HepG2 (cell line): ENCODE measurements around the gene DGUOK. TPM values are rescaled to one million over a fixed set of nuclear protein-coding genes. Genes with fewer than 3 reads are reported as not detected.

ENCODE experiments used
- ARNTL ChIP-seq: sonication (generic); formaldehyde crosslinking; IDR thresholded peaks from 2 replicates; pipeline ENCODE4 v1.4.0; 2020; ENCODE audit warnings: mild to moderate bottlenecking, missing genetic modification reagents
- HINFP ChIP-seq: sonication (generic); formaldehyde crosslinking; IDR thresholded peaks from 2 replicates; pipeline ENCODE4 v1.4.0; 2020; ENCODE audit warnings: low read depth, mild to moderate bottlenecking, missing genetic modification reagents
- KLF13 ChIP-seq: sonication (generic); formaldehyde crosslinking; IDR thresholded peaks from 2 replicates; pipeline ENCODE4 v1.4.0; 2020; ENCODE audit warnings: mild to moderate bottlenecking, missing genetic modification reagents
- KLF6 ChIP-seq: IDR thresholded peaks from 2 replicates; pipeline ENCODE4 v1.8.0; 2016; ENCODE audit warnings: missing biosample characterization, missing genetic modification reagents
- LBX2 ChIP-seq: sonication (generic); formaldehyde crosslinking; IDR thresholded peaks from 2 replicates; pipeline ENCODE4 v1.5.0; 2020; ENCODE audit warnings: missing genetic modification reagents, mild to moderate bottlenecking, borderline replicate concordance
- MAFF ChIP-seq: IDR thresholded peaks from 2 replicates; pipeline ENCODE4 v1.6.1; 2011; ENCODE audit warnings: low read depth, low read length, improper control_type of control experiment
- PLSCR1 ChIP-seq: sonication (generic); formaldehyde crosslinking; IDR thresholded peaks from 2 replicates; pipeline ENCODE4 v1.5.0; 2020; ENCODE audit warnings: missing genetic modification reagents, mild to moderate bottlenecking, borderline replicate concordance
- RERE ChIP-seq: IDR thresholded peaks from 2 replicates; pipeline ENCODE4 v1.6.1; 2016; ENCODE audit warnings: low read depth, missing genetic modification reagents, missing compliant biosample characterization
- REST ChIP-seq, 2 experiments: IDR thresholded peaks; 2 replicates each; pipeline ENCODE4 v1.6.1; 2011 to 2012; ENCODE audit warnings: low read length in 2 of 2, borderline replicate concordance in 1 of 2, low read depth in 1 of 2, mild to moderate bottlenecking in 1 of 2, moderate library complexity in 1 of 2
- SALL2 ChIP-seq: sonication (generic); formaldehyde crosslinking; IDR thresholded peaks from 2 replicates; pipeline ENCODE4 v1.8.1; 2023; ENCODE audit warnings: mild to moderate bottlenecking, missing genetic modification reagents, inconsistent platforms
- ZKSCAN1 ChIP-seq: fragments of 150-350 bp; IDR thresholded peaks from 2 replicates; pipeline ENCODE4 v1.6.1; 2014; ENCODE audit warnings: low read length
- ZMYM4 ChIP-seq: sonication (generic); formaldehyde crosslinking; IDR thresholded peaks from 2 replicates; pipeline ENCODE4 v1.8.1; 2023; ENCODE audit warnings: mild to moderate bottlenecking, missing genetic modification reagents
- ZNF138 ChIP-seq: sonication (generic); formaldehyde crosslinking; IDR thresholded peaks from 2 replicates; pipeline ENCODE4 v1.5.0; 2020; ENCODE audit warnings: mild to moderate bottlenecking, low read depth, missing genetic modification reagents
- ZNF224 ChIP-seq: sonication (generic); formaldehyde crosslinking; IDR thresholded peaks from 2 replicates; pipeline ENCODE4 v1.5.0; 2020; ENCODE audit warnings: mild to moderate bottlenecking, missing genetic modification reagents
- ZNF446 ChIP-seq: sonication (generic); formaldehyde crosslinking; IDR thresholded peaks from 2 replicates; pipeline ENCODE4 v1.5.0; 2020; ENCODE audit warnings: mild to moderate bottlenecking, missing genetic modification reagents
- polyA plus RNA-seq, 8 experiments: library from polyadenylated mRNA; depleted of rRNA in 3 of 8; stranded (reverse) in 7 of 8; unstranded in 1 of 8; fragments of >200 nt; fragmentation: Illumina TruSeq in 4 of 8; extraction: Trizol in 4 of 8; gene quantifications; 2 replicates each; pipeline versions ENCODE4 v1.2.1 to v1.2.3, GENCODE V29; 2011 to 2016; ENCODE audit warnings: low read depth in 4 of 8, missing spikeins in 1 of 8, mixed read lengths in 1 of 8; ENCODE audit not compliant: insufficient read depth in 1 of 8
- total RNA-seq, 5 experiments: library from RNA; depleted of rRNA; stranded (reverse); fragments of >200 nt; fragmentation: Illumina TruSeq; extraction: Trizol; gene quantifications; 2 replicates each; pipeline ENCODE4 v1.2.3, GENCODE V29; 2016; ENCODE audit warnings: low read depth in 1 of 5

The DGUOK gene
- total and polyA plus RNA-seq, 2 of the 13 experiments (the other 11 are each of a cell fraction or from before 2014, with no cell fraction given): 105 to 137 TPM

- TF ChIP-seq ZMYM4: peak; percentile 100
- peak; percentile 86; the same call in 1 of the 2 replicates for TF ChIP-seq ARNTL (CRISPR knock-in tag)
- TF ChIP-seq REST (IDR thresholded peaks at IDR 0.05; ENCODE audit: borderline replicate concordance in 1 of 2, low read depth in 1 of 2, low read length in 2 of 2): no peak; a peak in 1 of 4 replicates
- TF ChIP-seq ZNF224 (CRISPR knock-in tag): peak; percentile 83; the same call in 1 of the 2 replicates
- peak; percentile 87 for TF ChIP-seq SALL2
- peak; percentile 88; the same call in 1 of the 2 replicates for TF ChIP-seq KLF6 (CRISPR knock-in tag)
- peak; percentile 76 for TF ChIP-seq MAFF
- TF ChIP-seq RERE: peak; percentile 66; the same call in 1 of the 2 replicates
- peak; percentile 57; the same call in 1 of the 2 replicates for TF ChIP-seq LBX2
- TF ChIP-seq PLSCR1: no peak
- 0 out of 2 replicates have a peak, but pooled peaks have one; percentile 88 for TF ChIP-seq ZNF446
- peak; percentile 94 for TF ChIP-seq HINFP (CRISPR knock-in tag)
- peak; percentile 83; the same call in 1 of the 2 replicates for TF ChIP-seq ZNF138 (CRISPR knock-in tag)
- peak; percentile 96; the same call in 1 of the 2 replicates for TF ChIP-seq KLF13 (CRISPR knock-in tag)
- no peak for TF ChIP-seq ZKSCAN1
Measured at GRCh38 chr2:73926493-73927327, at the start of gene DGUOK (continued).
